Suprapubic skin (tissue), 4 donors: ENCODE measurements around the gene NRXN3. TPM values are rescaled to one million over a fixed set of nuclear protein-coding genes. Genes with fewer than 3 reads are reported as not detected.

Source experiments
- DNase-seq, 2 donors: peaks; one replicate each; pipeline ENCODE4 v3.0.0-alpha.2; 2019; ENCODE audit warnings: low spot score in 2 of 2
- H3K27ac ChIP-seq: fragments of 200-600 bp; sonication (generic); one replicate; pipeline ENCODE4 v1.5.1; 2019
- H3K27me3 ChIP-seq: fragments of 200-600 bp; sonication (generic); one replicate; pipeline ENCODE4 v1.5.1; 2019
- H3K36me3 ChIP-seq: fragments of 200-600 bp; sonication (generic); one replicate; pipeline ENCODE4 v1.5.1; 2019
- H3K4me1 ChIP-seq: fragments of 200-600 bp; sonication (generic); one replicate; pipeline ENCODE4 v1.5.1; 2019
- H3K4me3 ChIP-seq: fragments of 200-600 bp; sonication (generic); one replicate; pipeline ENCODE4 v1.5.1; 2019; ENCODE audit warnings: mild to moderate bottlenecking
- H3K9me3 ChIP-seq: fragments of 200-600 bp; sonication (generic); one replicate; pipeline ENCODE4 v1.5.1; 2019
- CTCF ChIP-seq, 2 donors: fragments of 200-600 bp in 1 of 2; fragments of 450-650 bp in 1 of 2; sonication (generic) in 1 of 2; IDR thresholded peaks; one replicate each; pipeline ENCODE4 v1.5.1; 2016 to 2019; ENCODE audit warnings: antibody characterized with exemption in 2 of 2, mild to moderate bottlenecking in 1 of 2, moderate library complexity in 1 of 2
- EP300 ChIP-seq: sonication (generic); formaldehyde crosslinking; IDR thresholded peaks from one replicate; pipeline ENCODE4 v1.6.1; 2017; ENCODE audit warnings: antibody characterized with exemption
- POLR2A ChIP-seq, 2 donors: fragments of 450-650 bp; IDR thresholded peaks; one replicate each; pipeline ENCODE4 v1.6.1; 2017; ENCODE audit warnings: antibody characterized with exemption in 2 of 2, mild to moderate bottlenecking in 2 of 2, moderate library complexity in 2 of 2
- POLR2AphosphoS5 ChIP-seq, 3 donors: sonication (generic); formaldehyde crosslinking; IDR thresholded peaks; one replicate each; pipeline ENCODE4 v1.6.1; 2017; ENCODE audit warnings: antibody characterized with exemption in 3 of 3
- WGBS: methylation state at CpG from one replicate; pipeline ENCODE4 v1.1.5; 2018; 5-methylcytosine and 5-hydroxymethylcytosine counted together
- total RNA-seq, 4 donors: library from RNA; depleted of rRNA; stranded (reverse); fragments of >200 nt; gene quantifications; one replicate each; pipeline ENCODE4 v1.1.0, GENCODE V29; 2016

The NRXN3 gene
- total RNA-seq, 4 donors from 2014 or later, result 0.79 to 4.3 (median 3.3) TPM

GRCh38 chr14:78610994-78611393 lies 440.8 kb downstream of the NRXN3 start:
- no peaks in the 10 kb centered on the region for H3K4me1 ChIP-seq
- 73% methylated on average over 4 of the region's 4 CpGs for WGBS
- no peak overlapping the region for H3K4me3 ChIP-seq
- no peak overlapping the region for H3K27ac ChIP-seq
- no peak for TF ChIP-seq CTCF (IDR thresholded peaks at IDR 0.05)
- no peak for TF ChIP-seq POLR2A (IDR thresholded peaks at IDR 0.05)
- no peak for TF ChIP-seq EP300
- TF ChIP-seq POLR2AphosphoS5 (IDR thresholded peaks at IDR 0.05), result no peak
- no peaks in the 10 kb centered on the region for H3K36me3 ChIP-seq
- no peaks in the 10 kb centered on the region for H3K9me3 ChIP-seq
- DNase-seq, result no peak
- H3K27me3 ChIP-seq, result no peaks in the 10 kb centered on the region

DNA sequence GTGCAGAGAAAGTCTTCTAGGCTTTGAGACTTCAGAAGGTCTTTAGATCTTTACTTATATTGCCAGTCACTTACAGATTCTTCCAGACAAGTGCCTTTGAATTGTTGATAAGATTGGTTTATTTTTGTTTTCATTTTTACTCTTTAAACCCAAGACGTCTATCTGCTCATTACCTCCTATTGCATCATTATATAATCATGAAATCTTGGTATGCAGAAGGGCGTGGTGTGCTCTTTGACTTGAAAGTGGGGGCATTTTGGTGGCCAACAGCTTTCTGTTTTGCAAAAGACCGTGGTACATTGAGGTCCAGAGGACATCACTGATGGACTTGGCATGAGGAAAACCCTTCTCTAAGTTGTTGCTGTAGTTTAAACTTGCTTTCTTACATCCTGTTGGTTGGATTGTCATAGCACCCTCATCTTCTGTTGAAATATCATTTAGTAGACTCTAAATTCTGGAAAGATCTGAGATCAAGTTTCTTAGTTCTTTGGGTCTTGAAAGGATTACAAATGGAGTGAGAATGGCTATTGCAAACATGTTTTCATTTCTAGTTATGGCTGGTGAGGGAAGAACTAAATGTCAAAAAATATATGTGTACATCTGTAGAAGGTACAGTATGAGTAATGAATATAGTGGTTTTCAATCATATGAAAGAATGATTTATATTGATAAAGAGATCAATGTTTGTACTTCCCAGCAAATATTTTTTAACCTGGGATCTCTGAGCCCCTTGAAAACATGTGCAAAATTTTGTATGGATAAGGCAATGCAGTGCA lies 441.8 kb downstream of the NRXN3 start:
- TF ChIP-seq CTCF (IDR thresholded peaks at IDR 0.05), result no peak
- WGBS, result 46% methylated on average over 3 of the region's 3 CpGs
- Histone ChIP-seq H3K4me1 (no peaks in the 10 kb centered on the region), H3K4me3 (no peak overlapping the region), H3K27ac (no peak overlapping the region), H3K9me3 (no peaks in the 10 kb centered on the region), H3K27me3 (no peaks in the 10 kb centered on the region), H3K36me3 (no peaks in the 10 kb centered on the region)
- DNase-seq, result no peak

GRCh38 chr14:78612666-78613065 lies 442.5 kb downstream of the NRXN3 start:
- Histone ChIP-seq H3K36me3 (no peaks in the 10 kb centered on the region), H3K27ac (no peak overlapping the region)
- WGBS, result 73% methylated on average over 1 of the region's 1 CpG

DNA sequence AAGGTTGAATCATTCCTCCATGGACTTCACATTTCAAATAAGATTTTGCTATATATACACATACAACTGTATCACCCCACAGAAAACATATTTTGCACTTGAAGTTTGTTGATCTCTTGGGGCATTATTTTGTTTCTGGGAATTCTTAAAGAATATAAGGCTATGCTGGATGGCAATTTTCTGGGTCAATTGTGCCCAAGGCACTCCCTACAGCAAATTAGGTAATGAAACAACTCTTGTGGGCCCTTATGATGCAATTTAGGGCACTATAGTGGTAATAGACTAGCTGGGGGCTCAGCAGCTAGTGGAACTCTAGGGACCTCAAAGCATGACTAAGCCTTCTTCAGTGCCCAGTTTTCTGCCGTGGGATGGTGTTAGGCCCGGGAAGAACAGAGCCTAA lies 444.4 kb downstream of the NRXN3 start:
- no peaks in the 10 kb centered on the region for H3K9me3 ChIP-seq
- H3K27ac ChIP-seq, result no peak overlapping the region
- no peak for DNase-seq
- H3K36me3 ChIP-seq, result no peaks in the 10 kb centered on the region
- TF ChIP-seq EP300, result no peak
- no peak for TF ChIP-seq POLR2A (IDR thresholded peaks at IDR 0.05)
- no peak for TF ChIP-seq CTCF (IDR thresholded peaks at IDR 0.05)
- TF ChIP-seq POLR2AphosphoS5 (IDR thresholded peaks at IDR 0.05), result no peak
- 83% methylated on average over 2 of the region's 2 CpGs for WGBS
- H3K4me3 ChIP-seq, result no peak overlapping the region
- H3K27me3 ChIP-seq, result no peaks in the 10 kb centered on the region
- H3K4me1 ChIP-seq, result no peaks in the 10 kb centered on the region

More at GRCh38 chr14:78612666-78613065, 442.5 kb downstream of the NRXN3 start:
- Histone ChIP-seq H3K27me3 (no peaks in the 10 kb centered on the region), H3K4me1 (no peaks in the 10 kb centered on the region), H3K9me3 (no peaks in the 10 kb centered on the region), H3K4me3 (no peak overlapping the region)
- TF ChIP-seq CTCF (IDR thresholded peaks at IDR 0.05) (no peak), EP300 (no peak), POLR2AphosphoS5 (IDR thresholded peaks at IDR 0.05) (no peak), POLR2A (IDR thresholded peaks at IDR 0.05) (no peak)
- DNase-seq, result no peak

DNA sequence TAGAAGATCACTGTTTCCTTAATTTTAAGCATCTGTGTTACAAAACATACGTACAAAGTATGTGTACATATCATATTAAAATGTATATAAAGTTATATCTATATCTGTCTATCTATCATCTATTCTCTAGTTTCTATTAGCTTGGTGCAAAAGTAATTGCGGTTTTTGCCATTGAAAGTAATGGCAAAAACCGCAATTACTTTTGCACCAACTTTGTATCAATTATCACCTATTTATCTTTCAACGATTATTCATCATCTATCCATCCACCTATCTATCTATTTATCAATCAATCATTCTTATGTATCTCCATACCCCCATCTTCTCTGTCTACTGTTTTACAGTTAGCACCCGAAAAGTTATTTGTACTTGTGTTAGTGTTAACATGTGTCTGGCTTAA lies 447.6 kb downstream of the NRXN3 start:
- Histone ChIP-seq H3K4me3 (no peak overlapping the region), H3K27me3 (no peaks in the 10 kb centered on the region), H3K27ac (no peak overlapping the region), H3K36me3 (no peaks in the 10 kb centered on the region), H3K4me1 (no peaks in the 10 kb centered on the region), H3K9me3 (no peaks in the 10 kb centered on the region)
- 80% methylated on average over 5 of the region's 5 CpGs for whole genome bisulfite sequencing
- DNase-seq, result no peak
- no peak for TF ChIP-seq POLR2AphosphoS5 (IDR thresholded peaks at IDR 0.05)
- no peak for TF ChIP-seq POLR2A (IDR thresholded peaks at IDR 0.05)
- TF ChIP-seq EP300, result no peak
- no peak for TF ChIP-seq CTCF (IDR thresholded peaks at IDR 0.05)
